Keratinocyte (primary cell): ENCODE results near the gene METTL4. TPM values are rescaled to one million over a fixed set of nuclear protein-coding genes. Genes with fewer than 3 reads are reported as not detected.
A peak's percentile ranks its signal among the peaks of the same experiment; 100 is the strongest.

Source experiments
- DNase-seq: peaks from one replicate; pipeline ENCODE4 v3.0.0-alpha.2; 2011; ENCODE audit warnings: low read depth, missing footprints, low spot score
- FAIRE-seq: peaks from 2 replicates; lab custom pipeline; 2011; peaks lifted over from hg19 to GRCh38; lab: Jason Lieb, UNC
- H2AFZ ChIP-seq: 2 replicates; pipeline ENCODE4 v1.6.0; 2012; ENCODE audit warnings: low read length, control low read depth, inconsistent platforms; ENCODE audit not compliant: control insufficient read depth
- H3K27ac ChIP-seq: 2 replicates; pipeline ENCODE4 v1.5.1; 2011; ENCODE audit warnings: low read length; ENCODE audit not compliant: control insufficient read depth, insufficient read depth
- H3K27me3 ChIP-seq: 3 replicates; pipeline ENCODE4 v1.6.0; 2011; ENCODE audit warnings: low read length; ENCODE audit not compliant: control insufficient read depth, insufficient read depth; ENCODE audit errors: extremely low read depth
- H3K36me3 ChIP-seq, 2 experiments: 2 replicates in 1 of 2; 3 replicates in 1 of 2; pipeline ENCODE4 v1.5.1; 2011; ENCODE audit warnings: low read length in 2 of 2, mild to moderate bottlenecking in 1 of 2; ENCODE audit not compliant: control insufficient read depth in 2 of 2, insufficient read depth in 2 of 2; ENCODE audit errors: extremely low read depth in 1 of 2
- H3K4me1 ChIP-seq: 3 replicates; pipeline ENCODE4 v1.5.1; 2011; ENCODE audit warnings: low read length; ENCODE audit not compliant: control insufficient read depth, insufficient read depth; ENCODE audit errors: extremely low read depth
- H3K4me2 ChIP-seq: 3 replicates; pipeline ENCODE4 v1.6.0; 2011; ENCODE audit warnings: low read depth, low read length; ENCODE audit not compliant: control insufficient read depth, insufficient read depth; ENCODE audit errors: extremely low read depth
- H3K4me3 ChIP-seq, 3 experiments: fragments of 200-600 bp in 1 of 3; sonication (generic) in 1 of 3; 2 replicates in 2 of 3; 3 replicates in 1 of 3; pipeline ENCODE4 v1.5.1; 2011 to 2016; ENCODE audit warnings: low read length in 3 of 3, mild to moderate bottlenecking in 3 of 3, control low read depth in 2 of 3, inconsistent platforms in 1 of 3, low read depth in 1 of 3, mixed read lengths in 1 of 3, mixed run types in 1 of 3, moderate library complexity in 1 of 3; ENCODE audit not compliant: control insufficient read depth in 2 of 3, insufficient read depth in 2 of 3; ENCODE audit errors: extremely low read depth in 1 of 3
- H3K79me2 ChIP-seq: 2 replicates; pipeline ENCODE4 v1.6.0; 2012; ENCODE audit warnings: low read length; ENCODE audit not compliant: control insufficient read depth, insufficient read depth
- H3K9ac ChIP-seq: 3 replicates; pipeline ENCODE4 v1.6.0; 2011; ENCODE audit warnings: low read length; ENCODE audit not compliant: control insufficient read depth, insufficient read depth; ENCODE audit errors: extremely low read depth
- H3K9me1 ChIP-seq: 3 replicates; pipeline ENCODE4 v1.6.0; 2011; ENCODE audit warnings: low read length; ENCODE audit not compliant: control insufficient read depth, insufficient read depth; ENCODE audit errors: extremely low read depth
- H3K9me3 ChIP-seq: 2 replicates; pipeline ENCODE4 v1.5.1; 2012; ENCODE audit warnings: low read depth, low read length; ENCODE audit not compliant: control insufficient read depth
- H4K20me1 ChIP-seq: 3 replicates; pipeline ENCODE4 v1.6.0; 2011; ENCODE audit warnings: low read length; ENCODE audit not compliant: control insufficient read depth, insufficient read depth; ENCODE audit errors: extremely low read depth
- EZH2 ChIP-seq: IDR thresholded peaks from one replicate; pipeline ENCODE4 v1.6.1; 2012; ENCODE audit warnings: inconsistent platforms, mild to moderate bottlenecking, low read length, moderate library complexity
- dilution Hi-C: fragments of 300-500 bp; cut with MboI; formaldehyde crosslinking; loops from one replicate; pipeline ENCODE4 v1.7.0; 2020; ENCODE audit warnings: low sequenced_read_pairs; ENCODE audit not compliant: extremely low pct_ligation_motif_present
- polyA plus RNA-seq, 5 experiments: library from polyadenylated mRNA; depleted of rRNA in 3 of 5; stranded (reverse) in 3 of 5; stranded (forward) in 1 of 5; unstranded in 1 of 5; fragments of >200 nt; gene quantifications; 1 replicate in 1 of 5; 2 replicates in 3 of 5; 3 replicates in 1 of 5; pipeline versions ENCODE4 v1.2.1 to v1.2.3, GENCODE V29; 2011 to 2012; ENCODE audit warnings: missing spikeins in 2 of 5, low read depth in 1 of 5, low replicate concordance in 1 of 5
- TF ChIP-seq, protein P1 (sequence below), 3 experiments: IDR thresholded peaks in 1 of 3; conservative IDR thresholded peaks in 1 of 3; optimal IDR thresholded peaks in 1 of 3; 2 replicates in 2 of 3; 3 replicates in 1 of 3; pipeline versions ENCODE3 to v1.5.1; 2011; ENCODE audit warnings: low read length in 3 of 3, mild to moderate bottlenecking in 3 of 3, moderate library complexity in 2 of 3, control low read depth in 1 of 3, inconsistent platforms in 1 of 3; ENCODE audit not compliant: insufficient read depth in 2 of 3; ENCODE audit errors: extremely low read depth in 1 of 3

Gene METTL4
- polyA plus RNA-seq, 1 donor (not counting 4 experiments of a cell fraction or from before 2014, with no cell fraction given): 10.2 TPM

DNA sequence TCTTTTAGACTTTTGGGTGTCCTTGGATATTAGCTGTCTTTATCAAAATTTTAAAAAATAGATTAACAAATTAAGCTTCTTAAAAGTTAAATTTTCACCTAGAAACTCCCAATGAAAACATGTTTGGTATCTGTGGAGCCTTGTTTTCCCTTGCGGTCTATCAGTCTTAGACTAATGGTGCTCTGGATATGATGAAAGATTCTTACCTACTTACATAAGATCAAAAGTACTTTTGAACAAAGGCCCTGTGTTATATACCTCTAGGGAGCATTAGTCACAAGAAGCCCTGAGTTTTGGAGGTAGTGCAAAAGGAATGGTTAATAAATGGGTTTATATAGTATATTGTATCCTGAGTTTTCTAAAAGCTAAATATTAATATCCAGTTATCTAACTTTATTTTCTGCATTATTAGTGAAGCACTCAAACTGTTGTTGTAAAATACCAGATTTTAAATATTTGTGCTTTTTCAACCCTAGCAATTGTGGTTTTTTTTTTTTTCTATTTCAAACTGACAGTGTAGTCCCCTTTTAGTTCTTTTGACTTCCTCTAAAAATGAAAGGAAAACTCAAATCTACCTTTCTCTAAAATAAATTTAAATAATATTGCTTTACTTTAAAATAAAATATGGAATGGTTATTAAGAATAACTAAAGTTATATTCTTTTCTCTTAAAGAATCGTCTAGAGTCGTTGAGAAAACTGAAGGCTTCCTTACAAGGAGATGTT is 18.2 kb upstream of the METTL4 start:
- Histone ChIP-seq H3K9me1 (no peaks in the 10 kb centered on the region), H3K27me3 (no peaks in the 10 kb centered on the region), H3K4me2 (peak overlapping the region; percentile 73), H3K79me2 (no peaks in the 10 kb centered on the region), H2AFZ (peak overlapping the region; percentile 59), H3K9me3 (no peaks in the 10 kb centered on the region), H3K9ac (peak overlapping the region; percentile 39), H3K4me1 (peaks cover 22% of the 10 kb centered on the region), H3K36me3 (peaks cover 0 to 11% of the 10 kb centered on the region in 2 experiments), H3K27ac (peak overlapping the region; percentile 96), H4K20me1 (no peaks in the 10 kb centered on the region), H3K4me3 (peak overlapping the region in 2 of 3 experiments; percentile 21 to 52)
- DNase-seq (peak; percentile 42), FAIRE-seq (no peak)
- no peak for TF ChIP-seq EZH2
- TF ChIP-seq, protein P1, sequence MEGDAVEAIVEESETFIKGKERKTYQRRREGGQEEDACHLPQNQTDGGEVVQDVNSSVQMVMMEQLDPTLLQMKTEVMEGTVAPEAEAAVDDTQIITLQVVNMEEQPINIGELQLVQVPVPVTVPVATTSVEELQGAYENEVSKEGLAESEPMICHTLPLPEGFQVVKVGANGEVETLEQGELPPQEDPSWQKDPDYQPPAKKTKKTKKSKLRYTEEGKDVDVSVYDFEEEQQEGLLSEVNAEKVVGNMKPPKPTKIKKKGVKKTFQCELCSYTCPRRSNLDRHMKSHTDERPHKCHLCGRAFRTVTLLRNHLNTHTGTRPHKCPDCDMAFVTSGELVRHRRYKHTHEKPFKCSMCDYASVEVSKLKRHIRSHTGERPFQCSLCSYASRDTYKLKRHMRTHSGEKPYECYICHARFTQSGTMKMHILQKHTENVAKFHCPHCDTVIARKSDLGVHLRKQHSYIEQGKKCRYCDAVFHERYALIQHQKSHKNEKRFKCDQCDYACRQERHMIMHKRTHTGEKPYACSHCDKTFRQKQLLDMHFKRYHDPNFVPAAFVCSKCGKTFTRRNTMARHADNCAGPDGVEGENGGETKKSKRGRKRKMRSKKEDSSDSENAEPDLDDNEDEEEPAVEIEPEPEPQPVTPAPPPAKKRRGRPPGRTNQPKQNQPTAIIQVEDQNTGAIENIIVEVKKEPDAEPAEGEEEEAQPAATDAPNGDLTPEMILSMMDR (optimal IDR thresholded peaks at IDR 0.05 in 1 of 3, IDR thresholded peaks at IDR 0.05 in 1 of 3, conservative IDR thresholded peaks at IDR 0.05 in 1 of 3; ENCODE audit: extremely low read depth in 1 of 3, insufficient read depth in 2 of 3, low read length in 3 of 3): no peak
- dilution Hi-C loops: no loop called here

DNA sequence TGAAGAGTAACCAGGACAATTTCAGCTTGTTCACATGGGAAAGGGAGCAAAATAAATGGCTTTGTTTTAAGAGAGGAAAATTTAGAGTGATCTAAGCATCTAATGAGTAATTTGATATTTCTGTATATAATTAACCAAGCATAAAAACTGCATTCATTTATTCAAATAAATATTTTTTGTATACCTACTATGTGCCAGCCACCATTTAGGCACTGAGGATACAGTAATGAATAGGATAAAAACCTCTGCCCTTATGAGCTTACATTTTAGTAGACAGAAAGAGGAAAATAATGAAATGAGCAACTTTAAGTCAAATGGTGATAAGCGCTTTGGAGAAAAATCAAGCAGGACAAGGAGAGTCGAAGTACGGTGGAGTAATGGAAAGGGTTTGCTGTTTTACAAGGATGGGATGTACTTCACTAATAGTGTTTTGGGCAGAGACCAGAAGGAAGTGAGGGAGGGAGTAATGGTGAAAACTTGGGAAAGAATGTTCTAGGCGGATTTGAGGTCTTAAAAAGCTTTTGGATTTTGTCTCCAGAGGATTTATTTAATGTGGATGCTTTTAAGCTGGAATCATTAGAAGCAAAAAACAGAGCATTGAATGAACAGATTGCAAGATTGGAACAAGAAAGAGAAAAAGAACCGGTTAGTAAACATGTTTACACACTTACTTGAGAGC is 17.5 kb upstream of the METTL4 start:
- TF ChIP-seq EZH2: no peak
- TF ChIP-seq, protein P1 (optimal IDR thresholded peaks at IDR 0.05 in 1 of 3, IDR thresholded peaks at IDR 0.05 in 1 of 3, conservative IDR thresholded peaks at IDR 0.05 in 1 of 3; ENCODE audit: extremely low read depth in 1 of 3, insufficient read depth in 2 of 3, low read length in 3 of 3): no peak
- H3K36me3 ChIP-seq: peaks cover 0 to 11% of the 10 kb centered on the region in 2 experiments
- no peaks in the 10 kb centered on the region for H4K20me1 ChIP-seq
- H3K9ac ChIP-seq: peak overlapping the region; percentile 39
- FAIRE-seq: no peak
- H3K27me3 ChIP-seq: no peaks in the 10 kb centered on the region
- DNase-seq: no peak
- H3K4me3 ChIP-seq: peak overlapping the region in 2 of 3 experiments; percentile 21 to 52
- no peaks in the 10 kb centered on the region for H3K9me3 ChIP-seq
- peaks cover 22% of the 10 kb centered on the region for H3K4me1 ChIP-seq
- dilution Hi-C loops: no loop called here
- no peaks in the 10 kb centered on the region for H3K79me2 ChIP-seq
- peak overlapping the region; percentile 73 for H3K4me2 ChIP-seq
- H3K9me1 ChIP-seq: no peaks in the 10 kb centered on the region
- H3K27ac ChIP-seq: peak overlapping the region; percentile 96
- peak overlapping the region; percentile 59 for H2AFZ ChIP-seq
